ENCODE measurements around the gene SHQ1. TPM values are rescaled to one million over a fixed set of nuclear protein-coding genes. Genes with fewer than 3 reads are reported as not detected.

Gene SHQ1
- total RNA-seq, 1 donor from 2014 or later, result 22.0 TPM

- no peaks in the 10 kb centered on the region for H3K36me3 Mint-ChIP-seq
- TF ChIP-seq, protein P1, sequence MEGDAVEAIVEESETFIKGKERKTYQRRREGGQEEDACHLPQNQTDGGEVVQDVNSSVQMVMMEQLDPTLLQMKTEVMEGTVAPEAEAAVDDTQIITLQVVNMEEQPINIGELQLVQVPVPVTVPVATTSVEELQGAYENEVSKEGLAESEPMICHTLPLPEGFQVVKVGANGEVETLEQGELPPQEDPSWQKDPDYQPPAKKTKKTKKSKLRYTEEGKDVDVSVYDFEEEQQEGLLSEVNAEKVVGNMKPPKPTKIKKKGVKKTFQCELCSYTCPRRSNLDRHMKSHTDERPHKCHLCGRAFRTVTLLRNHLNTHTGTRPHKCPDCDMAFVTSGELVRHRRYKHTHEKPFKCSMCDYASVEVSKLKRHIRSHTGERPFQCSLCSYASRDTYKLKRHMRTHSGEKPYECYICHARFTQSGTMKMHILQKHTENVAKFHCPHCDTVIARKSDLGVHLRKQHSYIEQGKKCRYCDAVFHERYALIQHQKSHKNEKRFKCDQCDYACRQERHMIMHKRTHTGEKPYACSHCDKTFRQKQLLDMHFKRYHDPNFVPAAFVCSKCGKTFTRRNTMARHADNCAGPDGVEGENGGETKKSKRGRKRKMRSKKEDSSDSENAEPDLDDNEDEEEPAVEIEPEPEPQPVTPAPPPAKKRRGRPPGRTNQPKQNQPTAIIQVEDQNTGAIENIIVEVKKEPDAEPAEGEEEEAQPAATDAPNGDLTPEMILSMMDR (IDR thresholded peaks at IDR 0.05; ENCODE audit: unreplicated experiment), result no peak
- no peak overlapping the region for H3K4me3 Mint-ChIP-seq
- H3K4me1 Mint-ChIP-seq, result peaks cover 17% of the 10 kb centered on the region
- no peak for DNase-seq (ENCODE audit: low spot score in 2 of 2, unreplicated experiment in 2 of 2)
- H3K9me3 Mint-ChIP-seq, result no peaks in the 10 kb centered on the region
- H3K27me3 Mint-ChIP-seq (ENCODE audit: low read depth), result peaks cover 78% of the 10 kb centered on the region
- no peak overlapping the region for H3K27ac Mint-ChIP-seq
Observed at GRCh38 chr3:72860846-72861245, 12.6 kb upstream of the SHQ1 start.

- H3K27ac Mint-ChIP-seq, result no peak overlapping the region
- DNase-seq (ENCODE audit: low spot score in 2 of 2, unreplicated experiment in 2 of 2), result no peak
- H3K36me3 Mint-ChIP-seq, result no peaks in the 10 kb centered on the region
- H3K4me3 Mint-ChIP-seq, result no peak overlapping the region
- peaks cover 76% of the 10 kb centered on the region for H3K27me3 Mint-ChIP-seq (ENCODE audit: low read depth)
- TF ChIP-seq, protein P1 (IDR thresholded peaks at IDR 0.05; ENCODE audit: unreplicated experiment), result no peak
- H3K4me1 Mint-ChIP-seq, result peaks cover 17% of the 10 kb centered on the region
- no peaks in the 10 kb centered on the region for H3K9me3 Mint-ChIP-seq
Observed at GRCh38 chr3:72860053-72860452, 11.8 kb upstream of the SHQ1 start.

- Mint-ChIP-seq H3K4me3 (no peak overlapping the region), H3K27me3 (ENCODE audit: low read depth) (peaks cover 72% of the 10 kb centered on the region), H3K36me3 (no peaks in the 10 kb centered on the region), H3K4me1 (peaks cover 3% of the 10 kb centered on the region), H3K9me3 (no peaks in the 10 kb centered on the region), H3K27ac (no peak overlapping the region)
- no peak for DNase-seq (ENCODE audit: low spot score in 2 of 2, unreplicated experiment in 2 of 2)
- TF ChIP-seq, protein P1 (IDR thresholded peaks at IDR 0.05; ENCODE audit: unreplicated experiment), result no peak
Observed at GRCh38 chr3:72855001-72855400, 6.8 kb upstream of the SHQ1 start.

GRCh38 chr3:72848703-72849081, 447 bp upstream of the SHQ1 start:
- TF ChIP-seq, protein P1 (IDR thresholded peaks at IDR 0.05; ENCODE audit: unreplicated experiment), result no peak
- Mint-ChIP-seq H3K4me3 (peak overlapping the region; percentile 79), H3K27me3 (ENCODE audit: low read depth) (peaks cover 35% of the 10 kb centered on the region), H3K4me1 (peaks cover 27% of the 10 kb centered on the region), H3K36me3 (no peaks in the 10 kb centered on the region), H3K9me3 (no peaks in the 10 kb centered on the region), H3K27ac (no peak overlapping the region)
- DNase-seq (ENCODE audit: low spot score in 2 of 2, unreplicated experiment in 2 of 2), result no peak

DNA sequence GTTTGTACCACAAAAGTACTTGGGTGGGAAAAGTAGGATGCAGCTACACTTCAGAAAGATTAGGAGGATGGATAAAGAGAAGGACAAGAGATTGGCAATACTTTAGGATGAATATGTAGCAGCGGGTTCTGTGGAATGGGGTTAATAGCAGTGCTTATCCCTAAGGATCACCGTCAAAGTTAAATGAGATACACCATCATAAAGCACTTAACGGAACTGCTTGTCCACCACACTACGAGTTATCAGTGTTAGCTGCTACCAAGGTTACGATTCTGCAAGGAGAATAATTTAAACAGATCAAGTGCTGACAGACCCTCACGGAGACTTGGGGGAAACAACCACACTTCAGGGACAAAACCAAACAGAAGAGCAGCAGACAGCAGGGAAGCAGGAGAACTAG, 963 bp downstream of the SHQ1 start:
- H3K4me1 Mint-ChIP-seq, result peaks cover 27% of the 10 kb centered on the region
- H3K4me3 Mint-ChIP-seq, result peak overlapping the region; percentile 79
- no peaks in the 10 kb centered on the region for H3K9me3 Mint-ChIP-seq
- H3K27me3 Mint-ChIP-seq (ENCODE audit: low read depth), result peaks cover 33% of the 10 kb centered on the region
- TF ChIP-seq, protein P1 (IDR thresholded peaks at IDR 0.05; ENCODE audit: unreplicated experiment), result no peak
- no peaks in the 10 kb centered on the region for H3K36me3 Mint-ChIP-seq
- DNase-seq (ENCODE audit: low spot score in 2 of 2, unreplicated experiment in 2 of 2), result no peak
- H3K27ac Mint-ChIP-seq, result peak overlapping the region; percentile 7

DNA sequence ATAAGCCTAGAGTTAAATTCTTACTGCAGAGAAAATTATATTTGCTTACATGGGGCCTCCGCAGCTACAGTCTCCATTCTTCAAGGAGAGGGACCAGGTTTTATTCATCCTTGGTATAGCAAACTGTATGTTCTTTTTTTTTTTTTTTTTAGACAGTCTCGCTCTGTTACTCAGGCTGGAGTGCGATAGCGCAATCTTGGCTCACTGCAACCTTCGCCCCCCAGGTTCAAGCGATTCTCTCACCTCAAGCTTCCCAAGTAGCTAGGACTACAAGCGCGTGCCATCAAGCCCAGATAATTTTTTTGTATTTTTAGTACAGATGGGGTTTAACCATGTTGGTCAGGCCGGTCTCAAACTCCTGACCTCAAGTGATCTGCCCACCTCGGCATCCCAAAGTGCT, 2.1 kb downstream of the SHQ1 start:
- TF ChIP-seq, protein P1 (IDR thresholded peaks at IDR 0.05; ENCODE audit: unreplicated experiment), result no peak

More for the DNA sequence above, 2.1 kb downstream of the SHQ1 start:
- peaks cover 26% of the 10 kb centered on the region for H3K27me3 Mint-ChIP-seq (ENCODE audit: low read depth)
- no peak overlapping the region for H3K27ac Mint-ChIP-seq
- H3K4me1 Mint-ChIP-seq, result peaks cover 24% of the 10 kb centered on the region
- H3K9me3 Mint-ChIP-seq, result peaks cover 4% of the 10 kb centered on the region
- H3K36me3 Mint-ChIP-seq, result peaks cover 10% of the 10 kb centered on the region
- DNase-seq (ENCODE audit: low spot score in 2 of 2, unreplicated experiment in 2 of 2), result no peak
- H3K4me3 Mint-ChIP-seq, result no peak overlapping the region

Data from mesothelial cell of epicardium (in vitro differentiated cells).